ENCODE data around the gene CIDEB.

DNA sequence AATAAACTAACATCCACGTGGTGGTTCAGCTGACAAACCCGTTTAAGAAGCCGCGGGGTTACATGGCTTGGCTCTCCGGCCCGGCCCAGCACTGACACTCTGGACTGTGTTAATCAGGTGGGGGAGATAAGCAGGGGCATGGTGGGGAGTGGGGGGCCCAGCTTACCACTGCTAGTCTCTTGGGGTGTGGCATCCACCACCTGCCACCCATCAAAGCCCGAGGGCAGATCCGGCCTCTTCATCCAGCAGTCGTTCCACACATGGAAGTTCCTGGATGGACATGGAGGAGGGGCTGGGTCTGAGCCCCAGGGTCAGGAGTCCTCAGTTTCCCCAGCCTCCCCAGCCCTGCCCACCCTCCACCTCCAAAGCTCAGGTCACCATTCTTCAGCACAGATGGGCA lies 49.7 kb downstream of the CIDEB start:
- TF ChIP-seq POLR2AphosphoS5 (IDR thresholded peaks at IDR 0.05; ENCODE audit: control insufficient read depth, insufficient read depth, low read depth, low read length) (no peak), EGR1 (conservative IDR thresholded peaks at IDR 0.05) (no peak), BCOR (IDR thresholded peaks at IDR 0.05) (no peak)
- TF ChIP-seq, protein P1, sequence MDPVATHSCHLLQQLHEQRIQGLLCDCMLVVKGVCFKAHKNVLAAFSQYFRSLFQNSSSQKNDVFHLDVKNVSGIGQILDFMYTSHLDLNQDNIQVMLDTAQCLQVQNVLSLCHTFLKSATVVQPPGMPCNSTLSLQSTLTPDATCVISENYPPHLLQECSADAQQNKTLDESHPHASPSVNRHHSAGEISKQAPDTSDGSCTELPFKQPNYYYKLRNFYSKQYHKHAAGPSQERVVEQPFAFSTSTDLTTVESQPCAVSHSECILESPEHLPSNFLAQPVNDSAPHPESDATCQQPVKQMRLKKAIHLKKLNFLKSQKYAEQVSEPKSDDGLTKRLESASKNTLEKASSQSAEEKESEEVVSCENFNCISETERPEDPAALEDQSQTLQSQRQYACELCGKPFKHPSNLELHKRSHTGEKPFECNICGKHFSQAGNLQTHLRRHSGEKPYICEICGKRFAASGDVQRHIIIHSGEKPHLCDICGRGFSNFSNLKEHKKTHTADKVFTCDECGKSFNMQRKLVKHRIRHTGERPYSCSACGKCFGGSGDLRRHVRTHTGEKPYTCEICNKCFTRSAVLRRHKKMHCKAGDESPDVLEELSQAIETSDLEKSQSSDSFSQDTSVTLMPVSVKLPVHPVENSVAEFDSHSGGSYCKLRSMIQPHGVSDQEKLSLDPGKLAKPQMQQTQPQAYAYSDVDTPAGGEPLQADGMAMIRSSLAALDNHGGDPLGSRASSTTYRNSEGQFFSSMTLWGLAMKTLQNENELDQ (CRISPR knock-in tag; IDR thresholded peaks at IDR 0.05; ENCODE audit: borderline replicate concordance) = no peak
- TF ChIP-seq, protein P2, sequence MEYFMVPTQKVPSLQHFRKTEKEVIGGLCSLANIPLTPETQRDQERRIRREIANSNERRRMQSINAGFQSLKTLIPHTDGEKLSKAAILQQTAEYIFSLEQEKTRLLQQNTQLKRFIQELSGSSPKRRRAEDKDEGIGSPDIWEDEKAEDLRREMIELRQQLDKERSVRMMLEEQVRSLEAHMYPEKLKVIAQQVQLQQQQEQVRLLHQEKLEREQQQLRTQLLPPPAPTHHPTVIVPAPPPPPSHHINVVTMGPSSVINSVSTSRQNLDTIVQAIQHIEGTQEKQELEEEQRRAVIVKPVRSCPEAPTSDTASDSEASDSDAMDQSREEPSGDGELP (CRISPR knock-in tag; IDR thresholded peaks at IDR 0.05; ENCODE audit: borderline replicate concordance) = no peak

Measured in K562 (cell line).